ENCODE results near the gene SOHLH1.

SOHLH1 gene

DNA sequence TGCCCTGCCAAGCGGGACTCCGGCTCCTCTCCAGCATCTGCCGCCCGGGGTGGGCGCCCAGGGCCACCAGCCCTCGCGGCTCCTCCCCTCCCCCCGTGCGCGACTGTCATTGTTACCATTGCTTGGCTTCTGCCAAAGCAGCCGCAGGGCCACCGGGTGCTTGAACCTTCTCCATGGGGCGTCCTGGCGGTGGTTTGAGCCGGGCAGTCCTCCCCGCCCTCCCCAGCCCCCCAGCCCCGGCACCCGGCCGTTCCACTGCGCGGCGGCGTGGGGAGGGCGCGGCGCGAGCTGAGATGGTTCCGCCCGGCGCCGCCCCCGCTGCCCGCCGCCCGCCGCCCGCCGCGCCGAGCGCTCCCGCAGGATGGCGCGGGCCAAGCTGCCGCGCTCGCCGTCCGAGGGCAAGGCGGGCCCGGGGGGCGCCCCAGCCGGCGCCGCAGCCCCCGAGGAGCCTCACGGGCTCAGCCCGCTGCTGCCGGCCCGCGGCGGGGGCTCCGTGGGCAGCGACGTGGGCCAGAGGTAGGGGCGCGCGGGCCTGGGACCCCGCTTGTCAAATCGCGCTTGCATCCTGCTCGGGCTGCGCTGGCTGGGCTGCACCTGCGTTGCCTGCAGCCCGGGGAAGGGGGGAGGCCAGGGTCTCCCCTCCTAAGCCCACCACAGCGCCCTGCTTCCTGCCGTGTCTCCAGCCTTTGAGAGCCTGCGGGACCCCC lies 37.1 kb upstream of the SOHLH1 start:
- DNase-seq (ENCODE audit: low read depth, low spot score), result no peak
- H3K4me3 ChIP-seq, result no peak overlapping the region
- TF ChIP-seq EZH2 (IDR thresholded peaks at IDR 0.05) (no peak), POLR2AphosphoS5 (IDR thresholded peaks at IDR 0.05; ENCODE audit: borderline replicate concordance, low read depth, low read length) (no peak), FOXP2 (optimal IDR thresholded peaks at IDR 0.05; ENCODE audit: control extremely low read depth, extremely low read length, insufficient read depth) (no peak)
- no peaks in the 10 kb centered on the region for H3K36me3 ChIP-seq (ENCODE audit: insufficient read depth, low read length)
- H3K9ac ChIP-seq (ENCODE audit: insufficient read length), result no peak overlapping the region
- H3K27ac ChIP-seq, result no peak overlapping the region
- H3K9me3 ChIP-seq (ENCODE audit: low read depth, low read length), result no peaks in the 10 kb centered on the region

DNA sequence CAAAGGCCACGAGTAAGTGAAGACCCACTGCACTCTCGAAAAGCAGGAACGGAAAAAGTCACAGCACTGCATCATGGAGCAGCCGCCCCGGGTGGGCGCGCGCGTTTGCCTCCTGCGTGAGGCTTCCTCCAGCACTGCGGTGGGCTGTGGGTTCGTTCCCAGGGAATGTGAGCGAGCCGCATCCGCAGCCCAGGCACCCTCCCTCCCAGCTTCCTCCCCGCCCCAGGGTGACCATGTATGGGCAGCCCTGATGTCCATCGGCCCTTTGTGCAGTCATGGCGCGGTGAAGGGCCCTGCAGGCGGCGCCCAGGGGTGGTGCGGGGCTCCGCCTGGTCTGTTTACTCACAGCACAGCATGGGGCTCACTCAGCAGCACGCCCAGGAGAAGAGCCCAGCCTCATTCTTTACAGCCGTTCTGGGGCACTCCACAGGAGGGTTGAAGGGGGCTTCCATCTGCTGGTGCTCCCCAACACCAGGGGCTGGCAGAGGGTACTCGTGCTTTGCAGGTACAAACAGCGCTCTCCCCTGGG lies 35.4 kb upstream of the SOHLH1 start:
- H3K27ac ChIP-seq, result no peak overlapping the region
- no peak for DNase-seq (ENCODE audit: low read depth, low spot score)
- no peak overlapping the region for H3K4me3 ChIP-seq
- H3K36me3 ChIP-seq (ENCODE audit: insufficient read depth, low read length), result no peaks in the 10 kb centered on the region
- TF ChIP-seq FOXP2 (optimal IDR thresholded peaks at IDR 0.05; ENCODE audit: control extremely low read depth, extremely low read length, insufficient read depth), result no peak
- TF ChIP-seq POLR2AphosphoS5 (IDR thresholded peaks at IDR 0.05; ENCODE audit: borderline replicate concordance, low read depth, low read length), result no peak
- no peak for TF ChIP-seq EZH2 (IDR thresholded peaks at IDR 0.05)
- H3K9ac ChIP-seq (ENCODE audit: insufficient read length), result no peak overlapping the region
- no peaks in the 10 kb centered on the region for H3K9me3 ChIP-seq (ENCODE audit: low read depth, low read length)

DNA sequence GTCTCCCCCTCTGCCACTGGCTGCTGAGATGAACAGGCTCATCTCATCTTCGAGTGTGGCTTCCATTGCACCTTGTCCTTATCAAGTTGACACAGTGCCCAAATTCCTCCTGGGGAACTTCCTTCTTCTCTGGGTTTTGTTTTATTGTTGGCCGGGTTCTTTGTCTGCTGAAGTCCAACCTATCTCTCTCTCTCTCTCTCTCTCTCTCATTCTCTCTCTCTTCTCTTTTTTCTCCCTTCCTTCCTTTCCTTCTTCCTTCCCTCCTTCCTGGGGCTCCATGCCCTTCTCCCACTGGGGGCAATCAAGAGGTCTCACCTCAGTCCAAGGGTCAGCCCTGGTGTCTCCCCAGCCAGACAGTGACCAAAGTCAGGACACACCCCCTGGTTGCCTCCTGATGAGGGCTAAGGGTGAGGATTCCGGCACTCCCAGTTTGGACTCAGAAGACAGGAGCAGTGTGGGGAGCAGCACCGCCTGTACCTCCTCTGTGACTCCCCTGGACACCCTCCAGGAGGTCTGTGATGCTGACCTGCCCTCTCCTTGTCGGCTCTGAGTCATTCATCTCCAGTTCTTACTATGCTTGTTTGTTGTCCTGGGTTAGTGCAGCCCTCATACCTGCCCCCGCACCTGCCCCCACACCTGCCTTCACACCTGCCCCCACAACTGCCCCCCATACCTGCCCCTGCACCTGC lies 33.4 kb upstream of the SOHLH1 start:
- Histone ChIP-seq H3K9ac (ENCODE audit: insufficient read length) (no peak overlapping the region), H3K9me3 (ENCODE audit: low read depth, low read length) (no peaks in the 10 kb centered on the region), H3K27ac (no peak overlapping the region), H3K36me3 (ENCODE audit: insufficient read depth, low read length) (no peaks in the 10 kb centered on the region), H3K4me3 (no peak overlapping the region)
- TF ChIP-seq FOXP2 (optimal IDR thresholded peaks at IDR 0.05; ENCODE audit: control extremely low read depth, extremely low read length, insufficient read depth) (no peak), EZH2 (IDR thresholded peaks at IDR 0.05) (no peak)
- no peak for DNase-seq (ENCODE audit: low read depth, low spot score)

- H3K9ac ChIP-seq (ENCODE audit: insufficient read length), result no peak overlapping the region
- no peaks in the 10 kb centered on the region for H3K9me3 ChIP-seq (ENCODE audit: low read depth, low read length)
- no peak overlapping the region for H3K4me3 ChIP-seq
- no peak overlapping the region for H3K27ac ChIP-seq
- no peak for DNase-seq (ENCODE audit: low read depth, low spot score)
- H3K36me3 ChIP-seq (ENCODE audit: insufficient read depth, low read length), result no peaks in the 10 kb centered on the region
- TF ChIP-seq EZH2 (IDR thresholded peaks at IDR 0.05), result no peak
- TF ChIP-seq FOXP2 (optimal IDR thresholded peaks at IDR 0.05; ENCODE audit: control extremely low read depth, extremely low read length, insufficient read depth), result no peak
- TF ChIP-seq POLR2AphosphoS5 (IDR thresholded peaks at IDR 0.05; ENCODE audit: borderline replicate concordance, low read depth, low read length), result no peak
Measured at GRCh38 chr9:135731454-135731853, 32.2 kb upstream of the SOHLH1 start.

GRCh38 chr9:135729480-135729879 lies 30.2 kb upstream of the SOHLH1 start:
- DNase-seq (ENCODE audit: low read depth, low spot score), result no peak
- H3K27ac ChIP-seq, result no peak overlapping the region
- no peak overlapping the region for H3K4me3 ChIP-seq
- TF ChIP-seq EZH2 (IDR thresholded peaks at IDR 0.05) (no peak), FOXP2 (optimal IDR thresholded peaks at IDR 0.05; ENCODE audit: control extremely low read depth, extremely low read length, insufficient read depth) (no peak), POLR2AphosphoS5 (IDR thresholded peaks at IDR 0.05; ENCODE audit: borderline replicate concordance, low read depth, low read length) (no peak)
- no peak overlapping the region for H3K9ac ChIP-seq (ENCODE audit: insufficient read length)
- H3K9me3 ChIP-seq (ENCODE audit: low read depth, low read length), result no peaks in the 10 kb centered on the region
- H3K36me3 ChIP-seq (ENCODE audit: insufficient read depth, low read length), result no peaks in the 10 kb centered on the region

GRCh38 chr9:135728436-135729110 lies 29.3 kb upstream of the SOHLH1 start:
- Histone ChIP-seq H3K27ac (no peak overlapping the region), H3K9me3 (ENCODE audit: low read depth, low read length) (no peaks in the 10 kb centered on the region), H3K9ac (ENCODE audit: insufficient read length) (no peak overlapping the region), H3K36me3 (ENCODE audit: insufficient read depth, low read length) (no peaks in the 10 kb centered on the region), H3K4me3 (no peak overlapping the region)
- DNase-seq (ENCODE audit: low read depth, low spot score), result no peak
- no peak for TF ChIP-seq POLR2AphosphoS5 (IDR thresholded peaks at IDR 0.05; ENCODE audit: borderline replicate concordance, low read depth, low read length)
- TF ChIP-seq FOXP2 (optimal IDR thresholded peaks at IDR 0.05; ENCODE audit: control extremely low read depth, extremely low read length, insufficient read depth), result no peak
- TF ChIP-seq EZH2 (IDR thresholded peaks at IDR 0.05), result no peak

GRCh38 chr9:135727257-135727875 lies 28.1 kb upstream of the SOHLH1 start:
- Histone ChIP-seq H3K27ac (no peak overlapping the region), H3K9ac (ENCODE audit: insufficient read length) (no peak overlapping the region), H3K36me3 (ENCODE audit: insufficient read depth, low read length) (no peaks in the 10 kb centered on the region), H3K4me3 (no peak overlapping the region), H3K9me3 (ENCODE audit: low read depth, low read length) (no peaks in the 10 kb centered on the region)
- DNase-seq (ENCODE audit: low read depth, low spot score), result no peak
- TF ChIP-seq EZH2 (IDR thresholded peaks at IDR 0.05), result no peak
- no peak for TF ChIP-seq FOXP2 (optimal IDR thresholded peaks at IDR 0.05; ENCODE audit: control extremely low read depth, extremely low read length, insufficient read depth)
- TF ChIP-seq POLR2AphosphoS5 (IDR thresholded peaks at IDR 0.05; ENCODE audit: borderline replicate concordance, low read depth, low read length), result no peak

Measured in SK-N-MC (cell line).